OCI-LY3 (cell line): ENCODE data around the gene KCNAB1.

Source experiments
- EZH2phosphoT487 ChIP-seq: fragments of 200-600 bp; shearing (Covaris generic); IDR thresholded peaks from 2 replicates; pipeline ENCODE4 v1.6.1; 2018; ENCODE audit warnings: antibody characterized with exemption, mixed run types, low read depth
- TF ChIP-seq, protein P1 (sequence below): fragments of 200-600, 300-600 bp; sonication (generic); IDR thresholded peaks from 2 replicates; pipeline ENCODE4 v1.5.1; 2014; ENCODE audit warnings: antibody characterized with exemption, low read length, low read depth

DNA sequence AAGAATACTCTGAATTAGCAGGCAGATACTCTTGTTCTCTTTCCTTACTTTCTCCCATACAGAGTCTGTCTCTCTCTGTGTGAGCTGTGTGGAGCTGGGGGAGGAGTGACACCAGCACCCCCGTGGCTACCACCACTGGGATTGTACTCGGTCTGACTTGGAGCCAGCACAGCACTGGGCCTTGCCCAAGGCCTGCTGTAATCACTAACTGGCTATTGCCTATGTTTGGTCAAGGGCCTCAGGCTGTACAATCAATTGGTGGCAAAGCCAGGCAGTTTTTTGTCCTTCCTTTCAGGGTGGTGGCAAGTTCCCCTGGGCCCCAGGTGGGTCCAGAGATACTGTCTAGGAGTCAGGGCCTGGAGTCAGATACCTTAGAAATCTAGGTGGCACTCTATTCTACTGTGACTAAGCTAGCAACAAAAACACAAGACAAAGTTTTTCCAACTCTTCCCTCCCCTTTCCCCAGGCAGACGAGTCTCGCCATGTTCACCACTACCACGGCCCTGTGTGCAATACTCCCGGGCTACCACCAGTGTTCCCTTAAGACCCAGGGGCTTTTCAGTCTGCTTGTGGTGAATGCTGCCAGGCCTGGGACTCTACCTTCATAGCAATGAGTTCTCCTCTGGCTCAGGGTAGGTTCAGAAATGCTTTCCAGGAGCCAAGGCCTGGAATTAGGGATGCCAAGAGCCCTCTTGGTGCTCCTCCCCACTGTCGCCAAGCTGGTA, 151.8 kb downstream of the KCNAB1 start:
- TF ChIP-seq, protein P1, sequence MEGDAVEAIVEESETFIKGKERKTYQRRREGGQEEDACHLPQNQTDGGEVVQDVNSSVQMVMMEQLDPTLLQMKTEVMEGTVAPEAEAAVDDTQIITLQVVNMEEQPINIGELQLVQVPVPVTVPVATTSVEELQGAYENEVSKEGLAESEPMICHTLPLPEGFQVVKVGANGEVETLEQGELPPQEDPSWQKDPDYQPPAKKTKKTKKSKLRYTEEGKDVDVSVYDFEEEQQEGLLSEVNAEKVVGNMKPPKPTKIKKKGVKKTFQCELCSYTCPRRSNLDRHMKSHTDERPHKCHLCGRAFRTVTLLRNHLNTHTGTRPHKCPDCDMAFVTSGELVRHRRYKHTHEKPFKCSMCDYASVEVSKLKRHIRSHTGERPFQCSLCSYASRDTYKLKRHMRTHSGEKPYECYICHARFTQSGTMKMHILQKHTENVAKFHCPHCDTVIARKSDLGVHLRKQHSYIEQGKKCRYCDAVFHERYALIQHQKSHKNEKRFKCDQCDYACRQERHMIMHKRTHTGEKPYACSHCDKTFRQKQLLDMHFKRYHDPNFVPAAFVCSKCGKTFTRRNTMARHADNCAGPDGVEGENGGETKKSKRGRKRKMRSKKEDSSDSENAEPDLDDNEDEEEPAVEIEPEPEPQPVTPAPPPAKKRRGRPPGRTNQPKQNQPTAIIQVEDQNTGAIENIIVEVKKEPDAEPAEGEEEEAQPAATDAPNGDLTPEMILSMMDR, result no peak
- TF ChIP-seq EZH2phosphoT487, result no peak
